LNCaP clone FGC (cell line): ENCODE results near the gene FTCD.
"Not testable (repeated sequence)": the region's sequence is repeated elsewhere in the genome, so short reads cannot be mapped to it uniquely, and the experiment has no call there.

ENCODE experiments used
- DNase-seq: peaks from one replicate; pipeline ENCODE4 v3.0.0-alpha.2; 2011; ENCODE audit warnings: low read depth
- H3K4me3 ChIP-seq: 2 replicates; pipeline ENCODE4 v1.5.1; 2011; ENCODE audit warnings: mild to moderate bottlenecking, low read depth, low read length, control low read depth
- CTCF ChIP-seq: IDR thresholded peaks from 2 replicates; pipeline ENCODE4 v1.5.1; 2012; ENCODE audit warnings: mild to moderate bottlenecking; ENCODE audit not compliant: control insufficient read depth, insufficient read depth; ENCODE audit errors: extremely low read depth

Gene FTCD

GRCh38 chr21:46155514-46156377, at the start of gene FTCD:
TSS of gene FTCD (minus strand) at chr21:46155579. CDS start at chr21:46155523, 56 bp downstream.
- DNase-seq = no peak
- TF ChIP-seq CTCF = no peak
- no peak within 1 kb of the TSS for H3K4me3 ChIP-seq

GRCh38 chr21:46205166-46205565, 49.8 kb upstream of the FTCD start:
- H3K4me3 ChIP-seq = no peak overlapping the region
- no peak for TF ChIP-seq CTCF

GRCh38 chr21:46203203-46203600, 47.8 kb upstream of the FTCD start:
- no peak overlapping the region for H3K4me3 ChIP-seq
- DNase-seq = no peak
- no peak for TF ChIP-seq CTCF

More at GRCh38 chr21:46205166-46205565, 49.8 kb upstream of the FTCD start:
- DNase-seq = no peak

- H3K4me3 ChIP-seq = no peak overlapping the region
- TF ChIP-seq CTCF = no peak
Measured at GRCh38 chr21:46202592-46203202, 47.3 kb upstream of the FTCD start.

GRCh38 chr21:46200877-46201803, 45.8 kb upstream of the FTCD start:
- DNase-seq = not testable (repeated sequence)

More at GRCh38 chr21:46202592-46203202, 47.3 kb upstream of the FTCD start:
- DNase-seq = no peak

GRCh38 chr21:46199436-46200373, 44.3 kb upstream of the FTCD start:
- DNase-seq = no peak
- TF ChIP-seq CTCF = no peak
- no peak overlapping the region for H3K4me3 ChIP-seq

More at GRCh38 chr21:46200877-46201803, 45.8 kb upstream of the FTCD start:
- not testable (repeated sequence) for H3K4me3 ChIP-seq
